ENCODE measurements around the gene CDH13. TPM values are rescaled to one million over a fixed set of nuclear protein-coding genes. Genes with fewer than 3 reads are reported as not detected.

CDH13 gene
- total and polyA plus RNA-seq, 8 donors, result 0.12 to 21.4 (median 1.7) TPM; not detected in 1

- DNase-seq, result no peak
- no peak overlapping the region for H3K4me3 ChIP-seq
- H3K27me3 ChIP-seq, result peaks cover 0 to 6% (median 0%) of the 10 kb centered on the region in 3 donors
- TF ChIP-seq EP300 (IDR thresholded peaks at IDR 0.05) (no peak), POLR2AphosphoS5 (IDR thresholded peaks at IDR 0.05) (no peak), CTCF (IDR thresholded peaks at IDR 0.05) (no peak), POLR2A (IDR thresholded peaks at IDR 0.05) (no peak)
- WGBS, 5 donors, result 74 to 80% (median 75%) methylated on average over 13 of the region's 13 CpGs
- intact Hi-C loops (cut with DNase I; ENCODE audit: low total_unique reads), result no loop called here
- no peaks in the 10 kb centered on the region for H3K9me3 ChIP-seq
- H3K4me1 ChIP-seq, result no peaks in the 10 kb centered on the region
- no peaks in the 10 kb centered on the region for H3K36me3 ChIP-seq
- H3K27ac ChIP-seq, result no peak overlapping the region
Measured at GRCh38 chr16:83586036-83586435, 959.3 kb downstream of the CDH13 start.

GRCh38 chr16:83586461-83587200, 959.9 kb downstream of the CDH13 start:
- Histone ChIP-seq H3K27me3 (peaks cover 0 to 6% (median 0%) of the 10 kb centered on the region in 3 donors), H3K4me1 (no peaks in the 10 kb centered on the region), H3K9me3 (no peaks in the 10 kb centered on the region), H3K36me3 (no peaks in the 10 kb centered on the region), H3K27ac (no peak overlapping the region), H3K4me3 (no peak overlapping the region)
- intact Hi-C loops (cut with DNase I; ENCODE audit: low total_unique reads), result no loop called here
- WGBS, 5 donors, result 28 to 37% (median 32%) methylated on average over 11 of the region's 11 CpGs
- no peak for DNase-seq
- TF ChIP-seq EP300 (IDR thresholded peaks at IDR 0.05) (no peak), CTCF (IDR thresholded peaks at IDR 0.05) (no peak), POLR2AphosphoS5 (IDR thresholded peaks at IDR 0.05) (no peak), POLR2A (IDR thresholded peaks at IDR 0.05) (no peak)

GRCh38 chr16:83587201-83587600, 960.4 kb downstream of the CDH13 start:
- intact Hi-C loops (cut with DNase I; ENCODE audit: low total_unique reads), result no loop called here
- 66 to 76% (median 71%) methylated on average over 12 of the region's 12 CpGs for WGBS, 5 donors
- Histone ChIP-seq H3K4me3 (no peak overlapping the region), H3K27ac (no peak overlapping the region), H3K36me3 (no peaks in the 10 kb centered on the region), H3K4me1 (no peaks in the 10 kb centered on the region), H3K27me3 (peaks cover 0 to 6% (median 0%) of the 10 kb centered on the region in 3 donors), H3K9me3 (no peaks in the 10 kb centered on the region)
- TF ChIP-seq CTCF (IDR thresholded peaks at IDR 0.05) (no peak), POLR2A (IDR thresholded peaks at IDR 0.05) (no peak), POLR2AphosphoS5 (IDR thresholded peaks at IDR 0.05) (no peak), EP300 (IDR thresholded peaks at IDR 0.05) (no peak)
- DNase-seq, result no peak

- DNase-seq, result no peak
- peaks cover 0 to 6% (median 0%) of the 10 kb centered on the region in 3 donors for H3K27me3 ChIP-seq
- TF ChIP-seq POLR2AphosphoS5 (IDR thresholded peaks at IDR 0.05) (no peak), CTCF (IDR thresholded peaks at IDR 0.05) (no peak), EP300 (IDR thresholded peaks at IDR 0.05) (no peak), POLR2A (IDR thresholded peaks at IDR 0.05) (no peak)
- intact Hi-C loops (cut with DNase I; ENCODE audit: low total_unique reads), result no loop called here
- no peaks in the 10 kb centered on the region for H3K36me3 ChIP-seq
- no peak overlapping the region for H3K27ac ChIP-seq
- WGBS, 5 donors, result 81 to 94% (median 89%) methylated on average over 3 of the region's 3 CpGs
- no peak overlapping the region for H3K4me3 ChIP-seq
- no peaks in the 10 kb centered on the region for H3K4me1 ChIP-seq
- no peaks in the 10 kb centered on the region for H3K9me3 ChIP-seq
Measured at GRCh38 chr16:83588070-83588469, 961.3 kb downstream of the CDH13 start.
